ENCODE data around the gene PHC2. TPM values are rescaled to one million over a fixed set of nuclear protein-coding genes. Genes with fewer than 3 reads are reported as not detected.
"Not testable (repeated sequence)": the region's sequence is repeated elsewhere in the genome, so short reads cannot be mapped to it uniquely, and the experiment has no call there.

PHC2 gene
- total RNA-seq, 1 donor from 2014 or later = 31.3 TPM

DNA sequence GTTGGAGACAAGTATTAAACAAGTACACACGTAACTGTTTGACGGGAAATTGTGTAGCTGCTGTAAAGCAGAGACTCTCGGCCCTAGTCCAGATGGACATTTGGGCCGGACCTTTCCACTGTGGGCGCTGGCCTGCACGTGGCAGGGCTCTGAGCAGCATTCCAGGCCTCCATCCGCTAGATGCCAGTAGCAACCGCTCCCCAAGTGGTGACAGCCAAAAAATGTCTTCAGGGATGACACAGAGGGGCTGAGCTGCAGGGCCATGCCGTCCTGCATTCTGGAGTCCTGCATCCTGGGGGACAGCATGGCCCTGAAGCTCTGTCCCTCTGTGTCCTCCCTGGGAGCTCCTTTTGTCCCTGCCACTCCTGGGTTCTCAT lies 134.8 kb downstream of the PHC2 start:
- Histone ChIP-seq H3K9me3 (ENCODE audit: control insufficient read depth in 3 of 3, low read length in 3 of 3) (no peaks in the 10 kb centered on the region), H3K27me3 (ENCODE audit: control insufficient read depth in 3 of 3, insufficient read depth in 3 of 3, low read length in 3 of 3) (no peaks in the 10 kb centered on the region), H3K4me1 (ENCODE audit: control insufficient read depth in 3 of 3, insufficient read depth in 3 of 3, low read length in 3 of 3) (peaks cover 0 to 19% (median 16%) of the 10 kb centered on the region in 3 donors), H3K27ac (ENCODE audit: low read depth, low read length) (no peak overlapping the region), H3K36me3 (ENCODE audit: control insufficient read depth in 3 of 3, insufficient read depth in 3 of 3, low read length in 3 of 3) (peaks cover 13 to 40% (median 26%) of the 10 kb centered on the region in 3 donors), H3K9ac (ENCODE audit: low read depth in 1 of 3, low read length in 3 of 3) (no peak overlapping the region), H3K4me3 (ENCODE audit: low read length in 3 of 3) (no peak overlapping the region)

GRCh38 chr1:33295450-33296081 lies 135.3 kb downstream of the PHC2 start:
- no peak overlapping the region for H3K4me3 ChIP-seq (ENCODE audit: low read length in 3 of 3)
- no peaks in the 10 kb centered on the region for H3K27me3 ChIP-seq (ENCODE audit: control insufficient read depth in 3 of 3, insufficient read depth in 3 of 3, low read length in 3 of 3)
- H3K4me1 ChIP-seq (ENCODE audit: control insufficient read depth in 3 of 3, insufficient read depth in 3 of 3, low read length in 3 of 3) = peaks cover 0 to 14% (median 11%) of the 10 kb centered on the region in 3 donors
- peaks cover 13 to 40% (median 26%) of the 10 kb centered on the region in 3 donors for H3K36me3 ChIP-seq (ENCODE audit: control insufficient read depth in 3 of 3, insufficient read depth in 3 of 3, low read length in 3 of 3)
- H3K9ac ChIP-seq (ENCODE audit: low read depth in 1 of 3, low read length in 3 of 3) = no peak overlapping the region
- no peaks in the 10 kb centered on the region for H3K9me3 ChIP-seq (ENCODE audit: control insufficient read depth in 3 of 3, low read length in 3 of 3)
- H3K27ac ChIP-seq (ENCODE audit: low read depth, low read length) = no peak overlapping the region

GRCh38 chr1:33295023-33295422 lies 135.9 kb downstream of the PHC2 start:
- Histone ChIP-seq H3K9ac (ENCODE audit: low read depth in 1 of 3, low read length in 3 of 3) (no peak overlapping the region), H3K27me3 (ENCODE audit: control insufficient read depth in 3 of 3, insufficient read depth in 3 of 3, low read length in 3 of 3) (no peaks in the 10 kb centered on the region), H3K27ac (ENCODE audit: low read depth, low read length) (no peak overlapping the region), H3K36me3 (ENCODE audit: control insufficient read depth in 3 of 3, insufficient read depth in 3 of 3, low read length in 3 of 3) (peaks cover 13 to 40% (median 26%) of the 10 kb centered on the region in 3 donors), H3K9me3 (ENCODE audit: control insufficient read depth in 3 of 3, low read length in 3 of 3) (no peaks in the 10 kb centered on the region), H3K4me1 (ENCODE audit: control insufficient read depth in 3 of 3, insufficient read depth in 3 of 3, low read length in 3 of 3) (peaks cover 0 to 11% (median 9%) of the 10 kb centered on the region in 3 donors), H3K4me3 (ENCODE audit: low read length in 3 of 3) (no peak overlapping the region)

- H3K27ac ChIP-seq (ENCODE audit: low read depth, low read length) = no peak overlapping the region
- H3K27me3 ChIP-seq (ENCODE audit: control insufficient read depth in 3 of 3, insufficient read depth in 3 of 3, low read length in 3 of 3) = no peaks in the 10 kb centered on the region
- H3K4me3 ChIP-seq (ENCODE audit: low read length in 3 of 3) = no peak overlapping the region
- peaks cover 13 to 39% (median 22%) of the 10 kb centered on the region in 3 donors for H3K36me3 ChIP-seq (ENCODE audit: control insufficient read depth in 3 of 3, insufficient read depth in 3 of 3, low read length in 3 of 3)
- no peak overlapping the region for H3K9ac ChIP-seq (ENCODE audit: low read depth in 1 of 3, low read length in 3 of 3)
- no peaks in the 10 kb centered on the region for H3K9me3 ChIP-seq (ENCODE audit: control insufficient read depth in 3 of 3, low read length in 3 of 3)
- peaks cover 5 to 13% (median 12%) of the 10 kb centered on the region in 3 donors for H3K4me1 ChIP-seq (ENCODE audit: control insufficient read depth in 3 of 3, insufficient read depth in 3 of 3, low read length in 3 of 3)
Measured at GRCh38 chr1:33294071-33295010, 136.6 kb downstream of the PHC2 start.

DNA sequence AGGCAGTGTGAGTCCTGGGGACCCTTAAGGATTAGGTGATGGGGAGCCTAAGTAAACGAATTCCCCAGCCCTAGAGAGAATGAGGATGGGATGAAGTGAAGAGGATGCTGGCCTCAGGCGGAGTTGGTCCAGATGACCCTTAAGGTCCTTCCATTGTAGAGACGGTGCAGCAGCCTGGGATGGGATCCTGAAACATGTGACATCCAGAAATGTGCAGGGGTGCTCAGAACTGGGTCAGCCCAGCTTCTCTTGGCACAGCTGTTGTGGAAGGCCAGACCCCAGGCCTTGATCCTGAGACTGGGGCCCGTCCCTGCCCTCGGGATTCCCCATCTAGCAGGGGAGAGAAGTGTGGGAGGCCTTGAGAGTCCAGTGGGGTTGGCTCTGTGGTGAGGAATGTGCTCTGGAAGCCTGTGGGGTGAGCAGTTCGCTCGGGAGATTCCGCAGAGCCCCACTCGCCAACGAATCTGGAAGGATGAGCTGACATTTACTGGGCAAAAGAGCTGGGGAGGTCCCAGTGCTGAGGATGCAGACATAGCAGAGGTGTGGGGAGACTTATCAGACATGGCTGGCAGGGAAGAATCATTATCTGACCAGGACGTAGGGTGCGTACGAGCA lies 138.1 kb downstream of the PHC2 start:
- Histone ChIP-seq H3K27ac (ENCODE audit: low read depth, low read length) (no peak overlapping the region), H3K9ac (ENCODE audit: low read depth in 1 of 3, low read length in 3 of 3) (no peak overlapping the region), H3K9me3 (ENCODE audit: control insufficient read depth in 3 of 3, low read length in 3 of 3) (no peaks in the 10 kb centered on the region), H3K36me3 (ENCODE audit: control insufficient read depth in 3 of 3, insufficient read depth in 3 of 3, low read length in 3 of 3) (peaks cover 10 to 27% (median 16%) of the 10 kb centered on the region in 3 donors), H3K4me3 (ENCODE audit: low read length in 3 of 3) (no peak overlapping the region), H3K27me3 (ENCODE audit: control insufficient read depth in 3 of 3, insufficient read depth in 3 of 3, low read length in 3 of 3) (no peaks in the 10 kb centered on the region), H3K4me1 (ENCODE audit: control insufficient read depth in 3 of 3, insufficient read depth in 3 of 3, low read length in 3 of 3) (peaks cover 8 to 19% (median 11%) of the 10 kb centered on the region in 3 donors)

GRCh38 chr1:33290615-33291014 lies 140.3 kb downstream of the PHC2 start:
- not testable (repeated sequence) for H3K9ac ChIP-seq (ENCODE audit: low read depth in 1 of 3, low read length in 3 of 3); H3K9me3 ChIP-seq (ENCODE audit: control insufficient read depth in 3 of 3, low read length in 3 of 3)
- H3K36me3 ChIP-seq (ENCODE audit: control insufficient read depth in 3 of 3, insufficient read depth in 3 of 3, low read length in 3 of 3) = peaks cover 7 to 21% (median 8%) of the 10 kb centered on the region in 3 donors

DNA sequence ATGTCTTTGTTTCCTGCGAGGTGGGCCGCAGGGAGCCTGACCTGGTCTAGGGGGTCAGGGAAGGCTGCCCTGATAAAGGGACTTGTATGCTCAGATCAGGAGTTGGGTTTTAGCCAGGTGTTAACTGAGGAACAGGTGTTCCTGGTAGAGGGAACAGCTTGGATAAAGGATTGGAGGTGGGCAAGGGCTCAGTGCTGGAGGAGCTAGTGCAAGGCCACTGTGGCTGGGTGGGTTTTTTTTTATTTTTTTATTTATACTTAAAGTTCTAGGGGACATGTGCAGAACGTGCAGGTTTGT lies 141.1 kb downstream of the PHC2 start:
- Histone ChIP-seq H3K9me3 (ENCODE audit: control insufficient read depth in 3 of 3, low read length in 3 of 3) (no peaks in the 10 kb centered on the region), H3K4me1 (ENCODE audit: control insufficient read depth in 3 of 3, insufficient read depth in 3 of 3, low read length in 3 of 3) (peaks cover 6 to 14% (median 8%) of the 10 kb centered on the region in 3 donors), H3K4me3 (ENCODE audit: low read length in 3 of 3) (no peak overlapping the region), H3K9ac (ENCODE audit: low read depth in 1 of 3, low read length in 3 of 3) (no peak overlapping the region), H3K27me3 (ENCODE audit: control insufficient read depth in 3 of 3, insufficient read depth in 3 of 3, low read length in 3 of 3) (no peaks in the 10 kb centered on the region), H3K27ac (ENCODE audit: low read depth, low read length) (no peak overlapping the region), H3K36me3 (ENCODE audit: control insufficient read depth in 3 of 3, insufficient read depth in 3 of 3, low read length in 3 of 3) (peaks cover 4 to 19% (median 8%) of the 10 kb centered on the region in 3 donors)

More at GRCh38 chr1:33290615-33291014, 140.3 kb downstream of the PHC2 start:
- H3K4me3 ChIP-seq (ENCODE audit: low read length in 3 of 3); H3K27me3 ChIP-seq (ENCODE audit: control insufficient read depth in 3 of 3, insufficient read depth in 3 of 3, low read length in 3 of 3); H3K27ac ChIP-seq (ENCODE audit: low read depth, low read length): not testable (repeated sequence)
- peaks cover 7 to 15% (median 8%) of the 10 kb centered on the region in 3 donors for H3K4me1 ChIP-seq (ENCODE audit: control insufficient read depth in 3 of 3, insufficient read depth in 3 of 3, low read length in 3 of 3)

GRCh38 chr1:33288976-33289857 lies 141.7 kb downstream of the PHC2 start:
- Histone ChIP-seq H3K27ac (ENCODE audit: low read depth, low read length) (no peak overlapping the region), H3K36me3 (ENCODE audit: control insufficient read depth in 3 of 3, insufficient read depth in 3 of 3, low read length in 3 of 3) (peaks cover 2 to 13% (median 11%) of the 10 kb centered on the region in 3 donors), H3K4me3 (ENCODE audit: low read length in 3 of 3) (no peak overlapping the region), H3K9ac (ENCODE audit: low read depth in 1 of 3, low read length in 3 of 3) (peak overlapping the region in 2 of 3 donors; percentile 16 to 43), H3K27me3 (ENCODE audit: control insufficient read depth in 3 of 3, insufficient read depth in 3 of 3, low read length in 3 of 3) (no peaks in the 10 kb centered on the region), H3K9me3 (ENCODE audit: control insufficient read depth in 3 of 3, low read length in 3 of 3) (no peaks in the 10 kb centered on the region), H3K4me1 (ENCODE audit: control insufficient read depth in 3 of 3, insufficient read depth in 3 of 3, low read length in 3 of 3) (peaks cover 6 to 14% (median 8%) of the 10 kb centered on the region in 3 donors)

GRCh38 chr1:33287317-33287716 lies 143.6 kb downstream of the PHC2 start:
- H3K27ac ChIP-seq (ENCODE audit: low read depth, low read length) = no peak overlapping the region
- no peak overlapping the region for H3K9ac ChIP-seq (ENCODE audit: low read depth in 1 of 3, low read length in 3 of 3)
- peaks cover 2 to 11% (median 4%) of the 10 kb centered on the region in 3 donors for H3K36me3 ChIP-seq (ENCODE audit: control insufficient read depth in 3 of 3, insufficient read depth in 3 of 3, low read length in 3 of 3)
- no peaks in the 10 kb centered on the region for H3K9me3 ChIP-seq (ENCODE audit: control insufficient read depth in 3 of 3, low read length in 3 of 3)
- no peaks in the 10 kb centered on the region for H3K27me3 ChIP-seq (ENCODE audit: control insufficient read depth in 3 of 3, insufficient read depth in 3 of 3, low read length in 3 of 3)
- no peak overlapping the region for H3K4me3 ChIP-seq (ENCODE audit: low read length in 3 of 3)
- H3K4me1 ChIP-seq (ENCODE audit: control insufficient read depth in 3 of 3, insufficient read depth in 3 of 3, low read length in 3 of 3) = peaks cover 6 to 13% (median 8%) of the 10 kb centered on the region in 3 donors
